Thoracic aorta (tissue), 2 donors: ENCODE measurements around the gene XKR3. TPM values are rescaled to one million over a fixed set of nuclear protein-coding genes. Genes with fewer than 3 reads are reported as not detected.

Experiments used
- ATAC-seq: fragments of 150-250 bp; one replicate; pipeline ENCODE4 v1.8.0; 2017; ENCODE audit warnings: low read depth; ENCODE audit not compliant: insufficient number of reproducible peaks, low FRiP score
- DNase-seq: peaks from one replicate; pipeline ENCODE4 v3.0.0-alpha.2; 2020; ENCODE audit warnings: low spot score
- H3K27ac ChIP-seq, 2 donors: fragments of 200-600 bp; sonication (generic); 1 replicate in 1 of 2; 2 replicates in 1 of 2; pipeline ENCODE4 v1.5.1; 2016; ENCODE audit warnings: mild to moderate bottlenecking in 2 of 2, moderate library complexity in 2 of 2
- H3K27me3 ChIP-seq: fragments of 200-600 bp; sonication (generic); replicated peaks from 2 replicates; pipeline ENCODE4 v1.6.0; 2016; ENCODE audit warnings: mild to moderate bottlenecking; ENCODE audit not compliant: insufficient read depth
- H3K36me3 ChIP-seq: fragments of 200-600 bp; sonication (generic); one replicate; pipeline ENCODE4 v1.5.1; 2016
- H3K4me1 ChIP-seq, 2 donors: fragments of 200-600 bp; sonication (generic); 1 replicate in 1 of 2; 2 replicates in 1 of 2; pipeline versions ENCODE4 v1.5.1 to v1.6.0; 2016; ENCODE audit warnings: low read depth in 2 of 2, mild to moderate bottlenecking in 1 of 2; ENCODE audit not compliant: control insufficient read depth in 1 of 2
- H3K4me3 ChIP-seq: fragments of 200-600 bp; sonication (generic); 2 replicates; pipeline ENCODE4 v1.5.1; 2016; ENCODE audit warnings: mild to moderate bottlenecking
- H3K9me3 ChIP-seq: fragments of 200-600 bp; sonication (generic); 2 replicates; pipeline ENCODE4 v1.5.1; 2016
- total RNA-seq, 2 donors: library from RNA; depleted of rRNA; stranded (reverse); fragments of >200 nt; gene quantifications; one replicate each; pipeline versions ENCODE4 v1.1.0 to v1.2.3, GENCODE V29; 2016
- TF ChIP-seq, protein P1 (sequence below): fragments of 200-600 bp; sonication (generic); IDR thresholded peaks from one replicate; pipeline ENCODE4 v1.5.1; 2019; ENCODE audit warnings: antibody characterized with exemption

Gene XKR3
- total RNA-seq, 2 donors from 2014 or later = not detected

DNA sequence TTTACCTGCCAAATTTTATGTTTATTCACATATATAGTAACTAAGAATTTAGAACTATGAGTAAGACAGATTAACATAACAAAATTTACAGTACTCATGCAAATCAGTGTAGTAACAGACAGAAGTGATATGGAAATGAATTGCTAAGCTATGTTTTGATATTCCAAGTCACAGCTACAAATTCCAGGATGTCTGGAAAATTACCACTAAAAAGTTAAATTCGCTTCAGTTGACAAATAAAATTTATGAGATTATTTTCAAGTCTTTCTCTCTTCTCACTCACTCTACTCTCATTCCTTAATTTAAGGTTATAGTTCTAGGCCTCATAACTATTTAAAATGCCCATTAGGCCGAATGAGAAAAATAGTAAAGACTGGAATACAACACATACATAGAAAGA lies 18.1 kb downstream of the XKR3 start:
- Histone ChIP-seq H3K4me1 (no peaks in the 10 kb centered on the region), H3K27ac (no peak overlapping the region), H3K9me3 (no peaks in the 10 kb centered on the region), H3K36me3 (no peaks in the 10 kb centered on the region), H3K27me3 (no peaks in the 10 kb centered on the region), H3K4me3 (no peak overlapping the region)
- DNase-seq = no peak
- TF ChIP-seq, protein P1, sequence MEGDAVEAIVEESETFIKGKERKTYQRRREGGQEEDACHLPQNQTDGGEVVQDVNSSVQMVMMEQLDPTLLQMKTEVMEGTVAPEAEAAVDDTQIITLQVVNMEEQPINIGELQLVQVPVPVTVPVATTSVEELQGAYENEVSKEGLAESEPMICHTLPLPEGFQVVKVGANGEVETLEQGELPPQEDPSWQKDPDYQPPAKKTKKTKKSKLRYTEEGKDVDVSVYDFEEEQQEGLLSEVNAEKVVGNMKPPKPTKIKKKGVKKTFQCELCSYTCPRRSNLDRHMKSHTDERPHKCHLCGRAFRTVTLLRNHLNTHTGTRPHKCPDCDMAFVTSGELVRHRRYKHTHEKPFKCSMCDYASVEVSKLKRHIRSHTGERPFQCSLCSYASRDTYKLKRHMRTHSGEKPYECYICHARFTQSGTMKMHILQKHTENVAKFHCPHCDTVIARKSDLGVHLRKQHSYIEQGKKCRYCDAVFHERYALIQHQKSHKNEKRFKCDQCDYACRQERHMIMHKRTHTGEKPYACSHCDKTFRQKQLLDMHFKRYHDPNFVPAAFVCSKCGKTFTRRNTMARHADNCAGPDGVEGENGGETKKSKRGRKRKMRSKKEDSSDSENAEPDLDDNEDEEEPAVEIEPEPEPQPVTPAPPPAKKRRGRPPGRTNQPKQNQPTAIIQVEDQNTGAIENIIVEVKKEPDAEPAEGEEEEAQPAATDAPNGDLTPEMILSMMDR = no peak
- no peak for ATAC-seq

DNA sequence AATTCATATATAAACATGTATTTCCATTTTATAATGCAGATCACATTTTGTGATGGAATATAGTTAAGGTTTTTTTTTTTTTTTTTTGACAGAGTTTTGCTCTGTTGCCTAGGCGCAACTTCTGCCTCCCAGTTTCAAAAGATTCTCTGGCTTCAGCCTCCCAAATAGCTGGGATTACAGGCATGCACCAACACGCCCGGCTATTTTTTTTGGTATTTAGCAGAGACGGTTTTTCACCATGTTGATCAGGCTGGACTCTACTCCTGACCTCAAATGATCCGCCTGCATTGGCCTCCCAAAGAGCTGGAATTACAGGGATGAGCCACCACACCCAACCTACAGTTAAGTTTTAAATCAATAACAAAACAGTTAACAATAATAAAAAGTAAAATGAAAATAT lies 18.8 kb downstream of the XKR3 start:
- Histone ChIP-seq H3K4me3 (no peak overlapping the region), H3K9me3 (no peaks in the 10 kb centered on the region), H3K27me3 (no peaks in the 10 kb centered on the region), H3K4me1 (no peaks in the 10 kb centered on the region), H3K36me3 (no peaks in the 10 kb centered on the region), H3K27ac (no peak overlapping the region)
- TF ChIP-seq, protein P1 = no peak
- DNase-seq = no peak
- ATAC-seq = no peak

DNA sequence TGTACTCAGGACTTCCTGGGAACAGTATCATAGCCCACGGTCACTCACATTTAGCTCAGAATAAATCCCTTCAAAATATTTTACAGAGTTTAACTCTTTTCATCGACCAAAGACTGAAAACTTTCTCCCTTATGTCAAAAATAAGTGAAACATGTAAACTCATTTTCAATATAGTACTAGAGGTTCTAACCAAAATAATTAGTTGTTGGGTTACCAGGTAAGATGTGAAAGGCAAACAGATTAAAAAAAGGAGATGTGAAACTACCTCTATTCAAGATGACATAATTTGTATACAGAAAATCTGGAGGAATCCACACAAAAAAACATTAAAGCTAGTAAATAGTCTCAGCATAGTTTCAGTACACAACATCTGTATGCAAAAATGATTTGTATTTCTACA lies 20.3 kb downstream of the XKR3 start:
- no peaks in the 10 kb centered on the region for H3K36me3 ChIP-seq
- H3K4me3 ChIP-seq = no peak overlapping the region
- no peaks in the 10 kb centered on the region for H3K4me1 ChIP-seq
- no peak overlapping the region for H3K27ac ChIP-seq
- no peak for ATAC-seq
- no peaks in the 10 kb centered on the region for H3K9me3 ChIP-seq
- no peaks in the 10 kb centered on the region for H3K27me3 ChIP-seq
- no peak for DNase-seq
- TF ChIP-seq, protein P1 = no peak

DNA sequence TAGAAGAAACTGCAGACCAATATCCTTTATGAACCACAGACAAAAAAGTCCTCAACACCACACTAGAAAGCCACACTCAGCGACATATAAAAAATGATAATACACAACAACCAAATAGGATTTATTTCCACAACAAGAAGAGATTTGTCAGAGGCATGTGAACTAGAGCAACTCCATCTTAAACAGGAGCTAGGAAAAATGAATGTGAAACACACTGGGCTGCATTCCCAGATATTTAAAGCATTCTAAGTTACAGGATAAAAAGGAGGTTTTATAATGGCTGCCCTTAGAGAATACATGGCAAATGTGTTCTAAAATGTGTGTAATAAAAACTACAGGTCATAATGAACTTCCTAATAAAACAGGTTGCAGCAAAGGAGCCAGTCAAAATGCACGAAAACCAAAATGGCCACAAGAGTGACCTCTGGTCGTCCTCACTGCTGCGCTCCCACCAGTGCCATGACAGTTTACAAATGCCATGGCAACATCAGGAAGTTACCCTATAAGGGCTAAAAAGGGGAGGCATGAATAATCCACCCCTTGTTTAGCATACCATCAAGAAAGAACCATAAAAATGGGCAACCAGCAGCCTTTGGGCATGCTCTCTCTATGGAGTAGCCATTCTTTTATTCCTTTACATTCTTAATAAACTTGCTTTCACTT lies 21.8 kb downstream of the XKR3 start:
- Histone ChIP-seq H3K4me1 (no peaks in the 10 kb centered on the region), H3K9me3 (no peaks in the 10 kb centered on the region), H3K36me3 (no peaks in the 10 kb centered on the region), H3K27me3 (no peaks in the 10 kb centered on the region), H3K27ac (no peak overlapping the region), H3K4me3 (no peak overlapping the region)
- no peak for ATAC-seq
- TF ChIP-seq, protein P1 = no peak
- DNase-seq = no peak

DNA sequence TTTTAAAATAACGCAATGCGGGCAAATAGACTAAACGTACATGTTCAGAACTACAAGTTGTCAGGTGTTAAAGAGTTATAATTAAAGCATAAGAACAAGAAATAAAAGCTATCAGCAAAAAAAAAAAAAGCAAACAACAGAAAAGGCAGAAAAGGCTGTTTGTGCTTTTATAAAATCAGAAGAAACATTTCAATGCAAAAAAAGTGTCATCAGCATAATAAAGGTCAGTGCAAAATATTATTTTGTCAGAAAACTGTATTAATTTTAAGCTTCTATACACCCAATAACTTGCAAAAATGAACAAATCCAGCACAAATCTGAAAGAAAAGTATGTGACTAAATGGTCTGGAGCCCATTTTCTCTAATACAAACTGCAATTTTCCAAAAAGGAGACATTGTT lies 23.6 kb downstream of the XKR3 start:
- TF ChIP-seq, protein P1 = no peak
- DNase-seq (no peak), ATAC-seq (no peak)
- no peaks in the 10 kb centered on the region for H3K27me3 ChIP-seq
- H3K36me3 ChIP-seq = no peaks in the 10 kb centered on the region
- H3K4me1 ChIP-seq = no peaks in the 10 kb centered on the region
- no peak overlapping the region for H3K4me3 ChIP-seq
- H3K27ac ChIP-seq = no peak overlapping the region
- H3K9me3 ChIP-seq = no peaks in the 10 kb centered on the region
